Naive thymus-derived CD4-positive, alpha-beta T cell (primary cell): ENCODE data around the gene CYP26A1. TPM values are rescaled to one million over a fixed set of nuclear protein-coding genes. Genes with fewer than 3 reads are reported as not detected.

Experiments used
- ATAC-seq: fragments of 150-1000 bp; cut with Tn5 transposase; 2 replicates; pipeline ENCODE4 v1.10.0; 2021; ENCODE audit warnings: mild to moderate bottlenecking, moderate library complexity
- CTCF ChIA-PET: fragments of 350-600 bp; sonication (Branson Sonifier 250); formaldehyde crosslinking; loops from one replicate; lab custom pipeline; 2021; ENCODE audit warnings: antibody characterized with exemption; lab: Charles Lee
- POLR2A ChIA-PET: fragments of 350-600 bp; sonication (Branson Sonifier 250); formaldehyde crosslinking; loops from one replicate; lab custom pipeline; 2021; ENCODE audit warnings: antibody characterized with exemption, inconsistent platforms; lab: Charles Lee
- DNase-seq, 9 donors: peaks; one replicate each; pipeline versions ENCODE4 v3.0.0 to v3.0.0-alpha.2; 2020 to 2022; ENCODE audit warnings: mixed read lengths in 1 of 9
- H3K27ac ChIP-seq: one replicate; pipeline ENCODE4 v1.7.0; 2013; ENCODE audit warnings: mild to moderate bottlenecking, low read depth, low read length, moderate library complexity
- H3K27me3 ChIP-seq, 2 donors: one replicate each; pipeline ENCODE4 v1.7.0; 2013; ENCODE audit warnings: low read length in 2 of 2, mild to moderate bottlenecking in 2 of 2, moderate library complexity in 2 of 2; ENCODE audit not compliant: control insufficient read depth in 2 of 2, insufficient read depth in 2 of 2
- H3K36me3 ChIP-seq, 3 experiments: 1 replicate in 2 of 3; 2 replicates in 1 of 3; pipeline ENCODE4 v1.7.0; 2013; ENCODE audit warnings: low read length in 3 of 3, mild to moderate bottlenecking in 3 of 3, moderate library complexity in 1 of 3; ENCODE audit not compliant: insufficient read depth in 3 of 3, control insufficient read depth in 2 of 3
- H3K4me1 ChIP-seq, 2 donors: one replicate each; pipeline ENCODE4 v1.7.0; 2013; ENCODE audit warnings: low read length in 2 of 2, mild to moderate bottlenecking in 2 of 2, moderate library complexity in 1 of 2; ENCODE audit not compliant: control insufficient read depth in 2 of 2, insufficient read depth in 2 of 2
- H3K4me3 ChIP-seq: 2 replicates; pipeline ENCODE4 v1.7.0; 2013; ENCODE audit warnings: mild to moderate bottlenecking, low read length
- H3K9me3 ChIP-seq, 3 experiments: 1 replicate in 2 of 3; 2 replicates in 1 of 3; pipeline ENCODE4 v1.7.0; 2013; ENCODE audit warnings: low read length in 3 of 3; ENCODE audit not compliant: control insufficient read depth in 2 of 3
- H3K27ac Mint-ChIP-seq, 9 donors: one replicate each; pipeline ENCODE4 v1.8.0; 2020 to 2022; ENCODE audit warnings: mixed read lengths in 9 of 9, mild to moderate bottlenecking in 8 of 9, moderate library complexity in 5 of 9, inconsistent platforms in 2 of 9
- H3K27me3 Mint-ChIP-seq, 5 donors: one replicate each; pipeline ENCODE4 v1.8.0; 2021 to 2022; ENCODE audit warnings: mixed read lengths in 5 of 5, mild to moderate bottlenecking in 1 of 5
- H3K36me3 Mint-ChIP-seq, 5 donors: one replicate each; pipeline ENCODE4 v1.8.0; 2020 to 2022; ENCODE audit warnings: mixed read lengths in 5 of 5, mild to moderate bottlenecking in 3 of 5, inconsistent platforms in 1 of 5
- H3K4me1 Mint-ChIP-seq, 7 donors: one replicate each; pipeline ENCODE4 v1.8.0; 2020 to 2022; ENCODE audit warnings: mixed read lengths in 7 of 7, mild to moderate bottlenecking in 3 of 7, inconsistent platforms in 1 of 7
- H3K4me3 Mint-ChIP-seq, 10 donors: one replicate each; pipeline ENCODE4 v1.8.0; 2020 to 2022; ENCODE audit warnings: mild to moderate bottlenecking in 10 of 10, mixed read lengths in 10 of 10, moderate library complexity in 6 of 10, inconsistent platforms in 2 of 10
- H3K9me3 Mint-ChIP-seq, 11 donors: one replicate each; pipeline ENCODE4 v1.8.0; 2020 to 2022; ENCODE audit warnings: mixed read lengths in 11 of 11, mild to moderate bottlenecking in 4 of 11, inconsistent platforms in 1 of 11, moderate library complexity in 1 of 11
- intact Hi-C, 2 donors: fragments of 100-400 bp; cut with micrococcal nuclease; formaldehyde crosslinking; loops; one replicate each; pipeline ENCODE4 v1.15.1; 2023
- polyA plus RNA-seq, 2 donors: library from polyadenylated mRNA; unstranded; fragments of 300-500 nt; fragmentation: Illumina TruSeq; gene quantifications; one replicate each; pipeline ENCODE4 v1.2.3, GENCODE V29; 2021
- total RNA-seq, 6 experiments: library from RNA in 5 of 6; stranded (reverse) in 5 of 6; gene quantifications; 1 replicate in 5 of 6; 2 replicates in 1 of 6; pipeline ENCODE4 v1.2.3 and lab custom pipeline; 2021 to 2026

The CYP26A1 gene
- total and polyA plus RNA-seq, 7 experiments from 2014 or later = not detected

- H3K36me3 Mint-ChIP-seq = peaks cover 6 to 18% (median 9%) of the 10 kb centered on the region in 5 donors
- H3K27me3 ChIP-seq = no peaks in the 10 kb centered on the region
- peaks cover 7 to 54% (median 43%) of the 10 kb centered on the region in 7 donors for H3K4me1 Mint-ChIP-seq
- H3K4me1 ChIP-seq = peaks cover 6 to 20% of the 10 kb centered on the region in 2 donors
- intact Hi-C loops = loop anchor here in 1 of 2 donors (10.0 kb wide), 1 partner anchor 1330 kb away; the partner anchor contains the start of gene TNKS2
- peak overlapping the region in 9 of 10 donors; percentile 51 to 86 (median 78) for H3K4me3 Mint-ChIP-seq
- H3K4me3 ChIP-seq = peak overlapping the region; percentile 33
- peaks cover 0 to 8% (median 4%) of the 10 kb centered on the region in 3 experiments for H3K9me3 ChIP-seq
- peaks cover 0 to 9% (median 0%) of the 10 kb centered on the region in 5 donors for H3K27me3 Mint-ChIP-seq
- ATAC-seq = peak; percentile 66
- peak overlapping the region in 8 of 9 donors; percentile 68 to 94 (median 86) for H3K27ac Mint-ChIP-seq
- POLR2A ChIA-PET = no interaction called here
- H3K27ac ChIP-seq = no peak overlapping the region
- DNase-seq = peak in 6 of 9 donors; percentile 21 to 55 (median 50)
- H3K9me3 Mint-ChIP-seq = peaks cover 5 to 36% (median 14%) of the 10 kb centered on the region in 11 donors
- CTCF ChIA-PET = no interaction called here
- H3K36me3 ChIP-seq = no peaks in the 10 kb centered on the region
These were observed 51.1 kb downstream of the CYP26A1 start for GRCh38 chr10:93124580-93125318.

GRCh38 chr10:93125966-93126365, 52.3 kb downstream of the CYP26A1 start:
- Mint-ChIP-seq H3K27ac (peak overlapping the region in 1 of 9 donors; percentile 86), H3K4me1 (peaks cover 7 to 48% (median 43%) of the 10 kb centered on the region in 7 donors)

GRCh38 chr10:93126483-93127052, 52.9 kb downstream of the CYP26A1 start:
- no peak overlapping the region for H3K27ac ChIP-seq
- no peak overlapping the region for H3K4me3 Mint-ChIP-seq
- ChIA-PET POLR2A (no interaction called here), CTCF (interaction anchor here (0.6 to 1.2 kb wide), 2 partner anchors 11 kb away, joined by 3 to 4 read pairs; no protein-coding TSS in a partner anchor)
- peaks cover 6 to 18% (median 9%) of the 10 kb centered on the region in 5 donors for H3K36me3 Mint-ChIP-seq
- intact Hi-C loops = loop anchor here in 1 of 2 donors (10.0 kb wide), 1 partner anchor 1332 kb away; the partner anchor contains the start of gene TNKS2
- no peaks in the 10 kb centered on the region for H3K36me3 ChIP-seq
- peaks cover 5 to 36% (median 14%) of the 10 kb centered on the region in 11 donors for H3K9me3 Mint-ChIP-seq
- peaks cover 6 to 20% of the 10 kb centered on the region in 2 donors for H3K4me1 ChIP-seq
- peaks cover 7 to 54% (median 43%) of the 10 kb centered on the region in 7 donors for H3K4me1 Mint-ChIP-seq
- H3K27ac Mint-ChIP-seq = no peak overlapping the region
- ATAC-seq (no peak), DNase-seq (no peak)
- H3K9me3 ChIP-seq = peaks cover 0 to 8% (median 4%) of the 10 kb centered on the region in 3 experiments
- peaks cover 0 to 3% (median 0%) of the 10 kb centered on the region in 5 donors for H3K27me3 Mint-ChIP-seq
- no peaks in the 10 kb centered on the region for H3K27me3 ChIP-seq
- H3K4me3 ChIP-seq = no peak overlapping the region

More at GRCh38 chr10:93125966-93126365, 52.3 kb downstream of the CYP26A1 start:
- ATAC-seq (no peak), DNase-seq (no peak)
- Histone ChIP-seq H3K27me3 (no peaks in the 10 kb centered on the region), H3K9me3 (peaks cover 0 to 8% (median 4%) of the 10 kb centered on the region in 3 experiments), H3K36me3 (no peaks in the 10 kb centered on the region), H3K4me1 (peaks cover 6 to 20% of the 10 kb centered on the region in 2 donors), H3K4me3 (no peak overlapping the region), H3K27ac (no peak overlapping the region)
- ChIA-PET POLR2A (no interaction called here), CTCF (interaction anchor here (0.6 kb wide), 1 partner anchor 169 kb away, joined by 4 read pairs; no protein-coding TSS in a partner anchor)
- H3K9me3 Mint-ChIP-seq = peaks cover 5 to 36% (median 14%) of the 10 kb centered on the region in 11 donors
- intact Hi-C loops = loop anchor here in 1 of 2 donors (10.0 kb wide), 1 partner anchor 1331 kb away; the partner anchor contains the start of gene TNKS2
- peaks cover 0 to 4% (median 0%) of the 10 kb centered on the region in 5 donors for H3K27me3 Mint-ChIP-seq
- peaks cover 6 to 18% (median 9%) of the 10 kb centered on the region in 5 donors for H3K36me3 Mint-ChIP-seq
- peak overlapping the region in 1 of 10 donors; percentile 83 for H3K4me3 Mint-ChIP-seq

Other genes starting within 250 kb of the CYP26A1 start
- gene EXOC6, start 225.4 kb upstream of the CYP26A1 start, total RNA-seq = 10 to 100 TPM in 3 of 5 experiments, 1 to 10 TPM in 2; 8.1 to 12.1 (median 11.4) TPM
- gene EXOC6, start 225.4 kb upstream of the CYP26A1 start, polyA plus RNA-seq = 1 to 10 TPM; 5.8 to 6.0 TPM
- gene CYP26C1, start 13.1 kb upstream of the CYP26A1 start, total RNA-seq = under 1 TPM; 0.10 to 0.38 (median 0.27) TPM
- not detected for gene CYP26C1, start 13.1 kb upstream of the CYP26A1 start, polyA plus RNA-seq